ENCODE data around the gene GDF2.

Gene GDF2

GRCh38 chr10:47354165-47354564, 31.9 kb downstream of the GDF2 start:
- no peak for DNase-seq (ENCODE audit: low spot score)

DNA sequence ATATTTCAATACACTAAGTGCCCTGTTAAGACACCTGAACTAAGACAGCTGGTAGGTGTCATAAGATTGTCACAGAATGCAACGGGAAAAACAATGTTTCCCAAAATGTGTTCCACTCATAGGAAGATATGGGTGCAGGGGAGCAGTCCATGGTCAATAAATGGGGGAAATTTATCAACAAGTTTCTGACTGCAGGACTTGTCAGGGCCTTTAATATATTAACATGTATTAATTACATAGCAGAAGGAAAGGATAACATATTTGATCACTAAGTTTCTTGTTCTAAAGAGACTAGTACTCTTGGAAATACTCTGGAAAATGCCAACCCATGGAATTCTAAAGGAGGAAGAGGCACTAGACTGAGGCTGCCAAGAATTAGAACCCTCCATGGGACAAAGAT, 32.6 kb downstream of the GDF2 start:
- no peak for DNase-seq (ENCODE audit: low spot score)

DNA sequence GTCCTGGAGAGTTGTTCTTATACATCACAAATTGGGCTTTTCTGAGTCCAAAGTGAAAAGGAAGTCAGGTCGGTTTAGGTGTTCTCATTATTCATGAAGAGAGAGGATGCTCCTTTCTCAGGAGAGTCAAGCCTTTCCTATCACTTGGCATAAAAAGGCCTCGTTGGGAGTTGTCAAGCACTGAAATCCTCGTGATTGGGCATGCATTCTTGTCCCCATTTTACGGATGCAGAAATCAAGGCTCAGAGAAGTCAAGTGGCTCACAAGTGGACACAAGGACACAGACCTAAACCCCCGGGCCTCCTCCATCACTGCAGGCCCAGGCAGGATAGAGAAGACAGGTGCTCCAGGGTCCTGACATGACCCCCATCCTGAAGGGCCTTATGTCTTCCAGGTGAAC, 34.5 kb downstream of the GDF2 start:
- no peak for DNase-seq (ENCODE audit: low spot score)

- no peak for DNase-seq (ENCODE audit: low spot score)
Observed at GRCh38 chr10:47357131-47357582, 34.9 kb downstream of the GDF2 start.

DNA sequence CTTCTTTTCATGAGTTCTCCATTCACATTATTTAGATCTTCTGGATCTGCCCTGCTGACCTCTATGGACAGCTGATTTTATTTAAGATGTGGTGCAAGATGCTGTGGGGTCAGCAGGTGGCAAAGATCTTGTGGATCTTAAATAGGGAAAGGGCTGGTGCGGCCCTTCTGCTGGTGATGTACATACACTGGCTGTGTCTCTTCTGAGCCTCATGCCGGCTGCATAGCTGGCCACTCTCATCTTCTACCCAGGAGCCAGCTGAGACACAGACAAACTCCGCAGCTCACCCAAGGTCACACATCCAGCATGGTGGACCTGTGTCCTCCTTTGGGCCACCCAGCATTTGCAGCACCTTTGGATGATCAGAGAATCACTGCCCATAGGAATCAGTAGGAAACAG, 35.7 kb downstream of the GDF2 start:
- no peak for DNase-seq (ENCODE audit: low spot score)

- no peak for DNase-seq (ENCODE audit: low spot score)
Observed at GRCh38 chr10:47358457-47358856, 36.2 kb downstream of the GDF2 start.

DNA sequence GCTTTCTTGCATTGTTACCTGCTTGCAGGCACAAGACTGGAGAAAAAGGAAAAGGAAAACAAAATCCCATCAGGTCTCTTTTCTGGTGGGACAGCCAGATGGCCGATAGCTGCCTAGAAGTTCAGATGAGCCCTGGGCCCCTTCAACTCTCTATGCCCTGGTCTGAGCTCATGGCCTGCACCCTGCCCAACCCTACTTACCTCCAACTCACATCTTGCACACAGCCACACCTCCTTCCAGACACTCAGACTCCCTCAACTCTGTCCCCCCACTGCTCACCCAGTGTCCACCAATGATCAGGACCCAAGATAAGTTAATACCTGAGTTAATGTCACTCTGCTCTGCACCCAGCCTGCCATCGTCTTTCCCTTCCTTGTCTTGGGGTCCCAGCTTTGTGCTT, 36.8 kb downstream of the GDF2 start:
- no peak for DNase-seq (ENCODE audit: low spot score)

DNA sequence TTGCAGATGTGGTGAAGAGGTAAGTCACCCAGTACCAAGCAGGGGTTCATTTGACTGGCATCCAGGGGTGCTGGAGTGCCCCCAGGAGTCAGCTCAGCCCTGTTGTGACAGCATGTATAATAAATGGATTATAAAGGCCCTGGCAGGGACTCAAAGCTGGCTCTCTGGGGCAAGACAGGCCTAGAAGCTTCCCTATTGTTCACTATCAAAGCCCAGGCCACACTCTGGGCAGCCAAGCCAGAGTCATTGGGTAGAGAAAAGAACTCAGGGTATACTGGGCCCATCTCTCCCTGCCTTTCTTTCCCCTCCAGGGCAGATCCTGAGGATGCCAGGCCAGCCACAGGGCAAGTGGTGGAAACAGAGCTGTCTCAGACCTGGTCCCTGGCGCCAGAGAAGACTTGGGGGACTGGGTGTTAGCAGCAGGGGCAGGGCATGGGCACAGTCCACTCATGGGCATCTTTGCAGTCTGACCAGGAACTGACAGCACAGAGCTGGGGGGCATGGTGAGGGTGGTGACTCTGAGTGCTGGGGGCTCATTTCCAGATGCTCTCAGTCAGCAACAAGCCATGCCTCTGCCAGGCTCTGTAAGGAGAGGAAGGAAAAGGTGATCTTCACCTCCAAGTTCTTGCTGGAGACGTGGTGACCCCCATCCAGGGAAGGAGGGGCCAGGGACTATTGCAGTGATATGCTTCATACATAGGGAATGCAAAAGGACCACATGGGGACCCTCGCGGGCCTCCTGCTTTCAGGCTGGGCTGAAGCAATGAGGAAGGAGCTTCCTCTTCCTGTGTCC, 37.6 kb downstream of the GDF2 start:
- no peak for DNase-seq (ENCODE audit: low spot score)

- DNase-seq (ENCODE audit: low spot score) = no peak
Observed at GRCh38 chr10:47360419-47361040, 38.3 kb downstream of the GDF2 start.

DNA sequence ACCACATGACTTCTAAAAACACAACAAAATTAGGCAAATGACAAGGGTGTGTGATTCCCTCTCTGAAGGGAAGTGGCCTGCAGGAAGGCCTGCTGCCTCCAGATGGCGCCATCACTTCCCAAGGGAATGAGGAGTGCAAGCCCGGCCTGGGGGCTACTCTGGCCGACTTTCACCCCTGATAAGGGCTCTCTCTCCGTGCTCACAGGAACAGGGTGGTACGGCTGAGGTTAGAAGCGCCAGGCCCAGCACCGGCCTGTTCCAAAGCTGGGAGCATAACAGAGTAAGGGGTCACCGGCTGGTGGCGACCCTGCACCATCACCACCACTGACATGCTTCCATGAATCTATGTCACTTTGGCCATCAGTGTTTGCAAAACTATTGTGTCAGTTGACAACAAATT, 39.0 kb downstream of the GDF2 start:
- peak; percentile 87 for DNase-seq (ENCODE audit: low spot score)

DNA sequence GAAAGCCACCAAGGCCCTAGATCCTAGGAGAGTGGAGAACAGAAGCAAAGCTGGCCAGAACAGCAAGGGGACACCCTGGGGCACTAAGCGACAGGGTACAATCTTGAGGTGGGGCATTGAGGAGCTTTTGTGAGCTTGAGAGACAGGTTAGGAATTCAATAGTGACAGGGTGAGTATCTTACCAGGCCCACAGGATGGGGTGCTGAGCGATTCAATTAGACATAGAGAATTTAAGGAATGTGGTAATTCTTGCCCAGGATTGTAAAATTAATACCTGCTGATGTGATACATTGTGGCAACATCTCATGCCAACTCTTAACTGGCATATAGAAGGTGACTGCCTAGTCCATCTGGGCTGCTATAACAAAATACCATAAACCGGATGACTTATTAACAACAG, 39.9 kb downstream of the GDF2 start:
- no peak for DNase-seq (ENCODE audit: low spot score)

DNA sequence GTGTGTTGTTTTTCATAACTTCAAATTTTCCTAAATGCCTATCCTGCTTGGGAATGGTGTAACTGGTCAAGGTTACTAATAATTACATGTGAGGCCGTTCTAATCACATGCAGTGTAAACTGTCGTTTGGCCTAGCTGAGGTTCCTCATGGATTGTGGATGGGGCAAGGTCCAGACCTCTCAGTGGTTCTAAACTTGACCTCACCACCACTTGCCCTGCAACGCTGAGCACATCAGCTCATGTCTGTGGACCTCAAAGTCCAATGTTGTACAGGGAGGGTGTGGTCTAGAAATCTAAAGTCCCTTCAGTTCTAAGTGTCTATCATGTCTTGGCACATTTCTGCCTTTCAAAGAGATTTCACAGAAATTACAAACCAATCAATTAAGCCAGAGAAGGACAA, 41.5 kb downstream of the GDF2 start:
- no peak for DNase-seq (ENCODE audit: low spot score)

- no peak for DNase-seq (ENCODE audit: low spot score)
Observed at GRCh38 chr10:47364366-47364765, 42.1 kb downstream of the GDF2 start.

DNA sequence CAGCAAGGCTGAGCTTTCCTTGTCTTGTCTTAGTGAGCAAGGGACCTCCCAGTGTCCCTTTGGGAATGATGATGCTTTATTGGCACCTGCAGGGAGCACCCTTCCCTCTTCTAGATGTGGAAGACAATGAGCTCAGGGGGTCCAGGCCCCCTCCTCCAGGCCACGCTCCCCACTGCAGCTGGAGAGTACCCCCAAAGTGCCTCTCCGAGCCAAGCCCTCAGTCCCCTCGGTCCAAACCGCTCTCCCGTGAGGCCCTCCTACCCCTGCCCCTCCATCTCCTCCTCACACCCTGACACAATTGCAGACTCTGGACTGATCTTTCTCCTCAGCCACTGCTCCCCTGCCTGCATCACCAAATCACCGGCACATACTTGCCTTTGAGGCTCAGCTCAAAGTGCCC, 42.7 kb downstream of the GDF2 start:
- no peak for DNase-seq (ENCODE audit: low spot score)

GRCh38 chr10:47365431-47366180, 43.4 kb downstream of the GDF2 start:
- DNase-seq (ENCODE audit: low spot score) = no peak

DNA sequence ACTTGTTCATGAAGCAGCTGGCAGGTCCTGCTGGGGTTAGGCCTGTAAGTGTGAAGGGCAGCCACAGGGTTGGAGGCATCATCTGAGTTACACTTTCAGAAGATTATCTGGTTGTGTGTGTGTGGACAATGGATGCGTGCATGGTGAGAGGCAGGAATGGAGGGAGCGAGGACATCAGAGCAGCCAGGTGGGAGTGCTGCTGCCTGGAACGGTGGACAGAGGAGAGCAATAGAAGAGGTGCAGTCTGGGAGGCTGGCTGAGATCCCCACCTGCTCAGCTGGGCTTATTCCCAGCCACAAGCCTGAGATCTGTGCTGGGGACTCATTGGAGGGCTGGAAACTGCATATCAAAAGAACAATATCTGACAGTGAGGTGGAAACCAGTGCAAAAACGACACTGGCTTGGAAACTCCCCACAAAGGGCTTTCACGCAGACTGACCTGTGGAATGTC, 44.0 kb downstream of the GDF2 start:
- no peak for DNase-seq (ENCODE audit: low spot score)

DNA sequence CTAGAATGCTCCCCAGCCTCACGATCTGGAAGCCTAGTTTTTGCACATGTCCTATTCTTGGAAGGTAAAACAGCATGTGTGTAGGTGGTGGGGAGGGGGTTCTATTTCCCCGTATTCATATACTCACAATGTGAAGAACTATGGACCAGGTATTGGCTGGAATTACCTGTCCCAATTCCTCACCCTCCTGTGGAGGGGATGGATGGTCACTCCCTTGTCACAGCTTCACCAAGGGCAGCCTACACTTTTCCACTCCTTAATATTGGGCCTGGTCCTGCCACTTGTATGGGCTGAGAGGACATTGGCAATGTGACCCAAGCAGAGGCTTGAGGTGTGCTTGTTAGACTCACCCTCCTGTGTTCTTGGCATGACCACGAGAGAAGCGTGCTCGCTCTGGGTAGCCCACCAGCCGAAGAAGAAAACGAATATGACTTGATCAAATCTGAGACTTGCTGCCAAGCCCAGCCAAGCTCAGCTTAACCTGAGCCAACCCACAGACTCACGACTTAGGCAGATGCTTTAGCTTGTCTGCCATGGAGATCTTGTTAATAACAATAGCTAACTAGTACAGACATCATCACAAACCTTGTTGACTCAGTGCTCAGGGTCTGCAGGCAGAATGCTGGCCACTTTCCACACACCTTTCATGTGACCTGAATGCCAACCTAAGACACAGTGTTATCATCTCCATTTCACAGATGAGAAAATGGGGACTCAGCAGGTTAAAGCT, 44.6 kb downstream of the GDF2 start:
- DNase-seq (ENCODE audit: low spot score) = no peak

GRCh38 chr10:47367646-47368045, 45.4 kb downstream of the GDF2 start:
- DNase-seq (ENCODE audit: low spot score) = no peak

DNA sequence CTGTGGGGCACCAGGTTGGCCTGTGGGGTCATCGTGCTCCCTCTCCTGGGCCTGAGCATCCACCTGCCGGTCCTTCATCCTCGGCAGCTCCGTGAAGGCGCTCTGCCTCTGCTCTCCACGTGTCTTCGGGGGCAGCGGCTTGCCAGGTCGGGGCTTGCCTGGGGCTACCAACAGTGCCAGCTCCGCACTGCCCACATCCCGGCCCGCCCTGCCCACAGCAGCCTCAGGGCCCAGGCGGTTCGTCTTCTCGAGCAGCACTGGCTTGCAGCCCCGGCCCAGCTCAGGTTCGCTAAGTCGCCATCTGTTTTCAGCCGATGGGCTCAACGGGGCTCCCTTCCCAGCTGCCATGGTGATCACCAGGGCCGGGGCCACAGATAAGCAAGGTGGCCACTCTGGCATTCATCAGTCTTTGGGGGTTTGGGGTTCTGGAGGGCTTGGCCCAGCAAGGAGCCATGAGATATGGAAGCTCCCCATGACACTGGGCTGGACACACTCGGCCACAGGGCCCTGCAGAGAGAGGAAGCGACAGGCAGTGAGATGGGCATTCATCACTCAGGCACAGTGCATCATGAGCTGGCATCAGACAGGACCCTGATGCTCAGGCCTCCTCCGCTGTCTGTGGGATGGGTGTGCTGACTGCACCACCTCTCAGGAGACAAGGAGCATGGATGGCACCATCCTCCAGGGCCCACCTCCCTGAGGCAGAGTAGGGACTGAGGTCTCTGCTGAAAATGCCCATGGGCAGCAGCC, 46.4 kb downstream of the GDF2 start:
- no peak for DNase-seq (ENCODE audit: low spot score)

DNA sequence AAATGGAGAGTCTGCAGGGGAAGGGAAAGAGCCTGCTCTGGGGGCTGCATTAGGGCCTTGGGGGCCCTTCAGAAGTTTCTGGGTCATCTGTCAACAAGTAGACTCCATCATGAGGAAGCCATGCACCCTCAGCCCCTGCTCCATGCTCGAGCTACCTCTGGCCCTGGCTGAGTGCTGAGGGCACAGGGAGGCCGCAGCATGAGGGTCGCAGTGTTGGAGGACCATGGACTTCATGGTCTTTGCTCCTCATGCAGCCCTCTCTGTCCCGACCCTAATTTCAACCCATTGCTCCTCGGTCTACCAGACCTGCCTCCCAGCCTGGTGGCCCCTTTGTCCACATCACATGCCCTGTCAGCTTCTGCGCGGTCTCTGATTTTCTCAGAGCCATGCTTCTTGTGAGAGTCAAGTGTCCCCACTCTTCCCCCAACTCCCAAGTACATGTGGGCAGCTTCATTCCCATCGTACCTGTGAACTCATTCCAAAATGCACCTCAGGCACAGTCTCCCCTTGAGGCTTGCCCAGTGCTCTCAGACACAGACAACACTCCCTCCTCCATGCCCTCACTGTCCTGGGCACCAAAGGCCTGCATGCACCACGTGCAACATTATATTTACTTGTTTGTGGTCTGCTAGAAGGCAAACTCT, 47.1 kb downstream of the GDF2 start:
- no peak for DNase-seq (ENCODE audit: low spot score)

All from iPS-NIHi11 (cell line).